Ammon's horn (tissue), 1 donor: ENCODE data around the gene ERFE.

Experiments
- DNase-seq: peaks from one replicate; pipeline ENCODE4 v3.0.0-alpha.2; 2016; ENCODE audit warnings: low spot score

Gene ERFE

DNA sequence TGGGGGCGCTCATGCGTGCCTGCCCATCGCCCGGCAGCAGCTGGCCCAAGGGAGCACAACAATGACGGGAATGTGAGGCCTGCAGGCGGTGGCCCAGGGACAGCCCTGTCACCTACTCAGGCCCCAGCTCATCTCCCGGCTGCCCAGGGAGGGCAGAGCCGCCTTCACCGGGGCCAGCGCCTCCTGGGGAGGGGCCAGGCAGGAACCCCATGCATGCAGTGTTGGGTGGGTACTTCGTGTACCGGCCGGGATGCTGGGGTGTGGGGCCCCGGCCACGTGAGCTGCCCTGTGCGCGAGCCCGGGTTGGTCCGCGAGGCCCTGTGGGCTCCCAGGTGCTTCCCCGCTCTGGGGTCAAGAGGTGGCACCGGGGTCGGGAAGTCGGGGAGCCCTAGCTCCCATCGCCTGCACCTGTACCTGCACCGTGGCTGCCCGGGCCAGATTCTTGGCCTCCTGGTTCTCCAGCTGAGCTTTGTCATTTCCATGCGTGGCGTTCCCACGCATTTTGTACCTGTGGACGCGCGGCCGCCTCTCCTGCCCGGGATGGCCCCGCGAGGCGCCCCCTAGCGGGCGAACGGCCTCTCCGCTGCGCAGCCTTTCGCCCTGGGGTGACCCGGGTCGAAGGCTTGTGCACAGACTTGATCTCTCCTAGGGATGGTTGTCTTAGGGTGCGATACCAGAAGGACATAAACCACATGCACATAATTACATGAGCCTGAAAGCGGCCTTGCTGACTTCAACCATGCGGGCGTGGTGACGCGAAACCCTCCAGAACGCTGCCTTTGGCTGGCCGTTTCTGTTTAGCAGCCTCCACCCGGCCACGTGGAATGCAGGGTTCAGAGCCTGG lies 19.4 kb upstream of the ERFE start:
- DNase-seq = no peak

DNA sequence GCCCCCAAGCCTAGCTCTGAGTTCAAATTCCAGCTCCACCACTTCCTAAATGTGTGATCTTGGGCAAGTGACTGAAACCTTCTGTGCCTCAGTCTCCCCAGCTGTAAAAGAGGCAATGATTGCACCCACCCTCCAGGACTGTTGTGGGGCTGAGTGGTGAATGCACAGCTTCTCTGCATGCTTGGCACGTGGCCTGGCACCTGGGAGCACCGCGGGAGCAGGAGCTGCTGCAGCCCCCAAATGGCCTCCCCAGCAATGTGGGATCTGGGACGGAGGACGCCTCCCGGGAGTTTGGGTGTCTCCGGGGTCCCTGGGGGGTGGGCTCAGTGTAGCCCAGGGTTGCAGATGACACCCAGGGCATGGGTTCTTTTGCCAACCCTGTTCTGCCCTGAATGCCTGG lies 18.7 kb upstream of the ERFE start:
- DNase-seq = no peak

GRCh38 chr2:238140721-238141540 lies 17.8 kb upstream of the ERFE start:
- DNase-seq = no peak

- DNase-seq = no peak
These were observed 17.0 kb upstream of the ERFE start for GRCh38 chr2:238141541-238142318.

DNA sequence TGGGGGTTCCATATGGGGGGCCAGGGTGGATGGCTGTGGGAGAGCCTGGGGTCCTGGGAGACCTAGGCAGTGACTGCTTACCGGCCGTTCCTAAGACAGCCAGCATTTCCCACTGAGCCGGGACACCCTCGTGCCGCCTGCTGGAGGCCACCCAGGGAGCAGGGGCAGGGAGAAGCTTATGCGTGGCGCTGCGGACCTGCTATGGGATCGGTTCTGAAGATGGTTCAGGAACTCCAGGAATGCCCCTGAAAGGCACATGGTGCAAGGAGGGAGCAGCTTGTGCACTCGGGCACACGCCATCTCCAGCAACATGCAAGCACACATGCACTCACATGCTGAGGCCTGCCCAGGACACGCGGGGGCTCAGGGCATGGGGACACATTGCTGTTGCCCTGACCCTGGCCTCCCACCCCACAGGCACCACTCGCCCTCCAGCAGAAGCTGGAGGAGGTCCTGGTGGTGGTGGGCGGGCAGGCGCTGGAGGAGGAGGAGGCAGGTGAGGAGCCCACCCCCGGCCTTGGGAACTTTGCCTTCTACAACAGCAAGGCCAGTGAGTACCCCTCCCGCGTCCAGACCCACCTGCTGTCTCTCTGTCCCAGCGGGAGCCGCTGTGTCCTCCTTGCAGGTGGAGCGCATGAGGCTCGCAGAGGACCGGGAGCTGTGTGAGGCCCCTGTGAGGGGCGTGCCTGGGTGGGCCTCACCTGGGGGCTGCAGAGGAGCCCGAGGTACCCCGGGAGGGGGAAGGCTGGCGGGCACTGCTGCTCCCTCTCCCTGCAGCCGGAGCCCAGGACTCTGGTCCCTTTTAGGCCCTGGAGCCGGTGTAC lies 16.2 kb upstream of the ERFE start:
- no peak for DNase-seq

- DNase-seq = no peak
These were observed 15.4 kb upstream of the ERFE start for GRCh38 chr2:238143239-238143951.

DNA sequence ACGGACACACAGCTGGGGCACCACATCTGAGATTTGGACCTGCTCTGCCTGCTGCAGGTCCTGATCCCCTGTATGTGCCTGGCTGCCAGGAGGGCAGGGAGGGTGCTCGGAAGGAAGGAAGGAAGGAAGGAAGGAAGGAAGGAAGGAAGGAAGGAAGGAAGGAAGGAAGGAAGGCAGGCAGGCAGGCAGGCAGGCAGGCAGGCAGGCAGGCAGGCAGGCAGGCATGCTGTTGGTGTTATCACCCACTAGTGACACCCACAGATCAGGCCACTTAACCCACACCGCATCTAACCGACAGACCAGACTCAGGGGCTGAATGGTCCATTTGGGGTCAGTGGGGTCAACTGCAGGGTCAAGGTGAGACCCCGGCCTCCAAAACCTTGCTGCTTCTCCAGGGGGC lies 14.5 kb upstream of the ERFE start:
- DNase-seq = no peak

DNA sequence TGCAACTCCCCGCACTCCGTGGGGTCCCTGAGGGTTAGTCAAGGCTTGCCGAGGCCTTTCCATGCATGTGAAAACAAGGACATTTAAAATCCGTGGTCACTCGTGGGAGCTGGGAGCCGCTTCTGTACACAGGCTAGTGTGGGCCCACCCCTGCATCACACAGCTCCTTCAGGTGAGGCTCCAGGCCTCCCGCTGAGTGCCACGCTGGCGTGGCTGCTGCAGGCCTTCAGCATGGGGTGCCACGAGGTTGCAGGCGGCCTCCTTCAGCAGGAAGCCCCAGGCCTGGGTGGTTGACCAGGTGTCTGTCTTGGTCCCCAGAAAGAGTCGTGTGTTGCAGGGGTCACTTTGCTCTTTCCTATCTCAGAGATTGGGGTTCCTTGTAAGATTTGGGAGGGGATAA lies 13.7 kb upstream of the ERFE start:
- DNase-seq = no peak

DNA sequence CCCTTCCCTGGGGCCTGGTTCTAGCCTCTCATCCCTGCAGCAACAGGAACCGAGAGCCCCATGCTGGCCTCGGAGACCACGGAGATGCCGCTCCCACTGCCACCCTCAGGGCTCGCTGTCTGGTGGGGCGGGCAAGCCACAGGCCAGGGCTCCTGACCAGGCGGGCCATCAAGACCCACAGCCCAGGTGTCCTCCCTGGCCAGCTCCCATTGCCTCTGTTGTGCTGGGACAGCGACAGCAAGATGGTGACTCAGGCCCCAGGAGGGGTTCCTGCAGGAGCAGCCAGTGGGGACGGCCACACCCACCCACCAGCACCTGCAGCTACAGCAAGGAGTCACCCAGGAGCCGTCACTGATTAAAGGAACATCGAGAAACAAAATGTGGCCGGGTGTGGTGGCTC lies 12.9 kb upstream of the ERFE start:
- DNase-seq = no peak

DNA sequence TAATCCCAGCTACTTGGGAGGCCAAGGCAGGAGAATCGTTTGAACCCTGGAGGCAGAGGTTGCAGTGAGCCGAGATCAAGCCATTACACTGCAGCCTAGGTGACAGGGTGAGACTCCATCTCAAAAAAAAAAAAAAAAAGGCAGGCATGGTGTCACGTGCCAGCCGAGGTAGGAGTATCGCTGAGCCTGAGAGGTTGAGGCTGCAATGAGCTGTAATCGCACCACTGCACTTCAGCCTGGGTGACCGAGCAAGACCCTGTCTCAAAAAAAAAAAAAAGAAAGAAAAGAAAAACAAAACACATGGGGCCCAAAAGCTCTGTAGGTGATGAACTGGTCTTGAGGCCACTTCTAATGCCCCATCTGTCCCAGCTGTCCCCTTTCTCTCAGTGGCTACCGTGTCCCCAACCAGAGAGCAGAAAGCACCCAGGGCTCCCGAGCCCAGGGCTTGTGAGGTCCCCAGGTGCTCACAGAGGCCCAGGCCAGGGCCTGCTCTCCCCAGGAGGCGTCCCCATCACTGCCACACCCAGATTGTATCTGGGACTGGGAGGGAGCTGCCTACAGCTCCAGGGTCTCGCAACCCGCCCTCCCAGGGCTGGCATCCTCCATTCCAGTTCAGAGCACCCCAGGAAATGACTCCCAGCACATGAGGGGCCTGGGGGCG lies 11.8 kb upstream of the ERFE start:
- DNase-seq = no peak

- DNase-seq = no peak
These were observed 9.8 kb upstream of the ERFE start for GRCh38 chr2:238148981-238149380.

GRCh38 chr2:238149841-238150572 lies 8.8 kb upstream of the ERFE start:
- no peak for DNase-seq

DNA sequence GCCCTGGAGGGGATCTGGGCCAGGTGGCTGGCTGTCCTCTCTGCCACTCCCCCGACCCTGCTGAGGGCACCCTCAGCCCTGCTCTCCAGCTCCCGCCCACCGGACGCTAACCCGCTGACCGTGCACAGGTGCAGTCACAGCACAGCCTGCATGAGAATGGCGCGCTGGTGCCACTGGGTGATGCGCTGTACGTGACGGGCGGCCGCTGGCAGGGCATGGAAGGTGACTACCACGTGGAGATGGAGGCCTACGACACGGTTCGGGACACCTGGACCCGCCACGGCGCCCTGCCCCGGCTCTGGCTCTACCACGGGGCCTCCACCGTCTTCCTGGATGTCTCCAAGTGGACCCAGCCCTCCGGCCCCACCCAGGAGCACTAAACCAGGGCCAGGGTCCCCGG lies 8.1 kb upstream of the ERFE start:
- no peak for DNase-seq

DNA sequence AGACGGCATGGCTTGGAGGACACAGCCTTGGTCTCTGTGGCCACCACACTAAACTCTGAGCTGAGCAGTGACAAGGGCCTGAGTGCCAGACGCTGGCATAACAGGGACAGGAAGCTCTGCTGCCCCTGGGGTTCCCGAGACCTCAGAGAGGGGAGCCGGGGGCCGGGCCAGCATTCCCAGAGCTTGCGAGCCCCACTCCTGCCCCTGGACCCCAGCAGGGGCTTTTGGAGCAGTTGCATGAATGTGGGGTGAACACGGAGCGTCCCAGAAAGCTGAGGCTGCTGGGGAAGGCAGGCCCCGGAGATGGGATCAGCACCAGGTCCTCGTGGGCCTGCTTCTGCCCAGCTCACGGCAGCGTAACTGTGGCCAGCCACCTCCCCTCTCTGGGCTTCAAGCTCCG lies 7.6 kb upstream of the ERFE start:
- no peak for DNase-seq

DNA sequence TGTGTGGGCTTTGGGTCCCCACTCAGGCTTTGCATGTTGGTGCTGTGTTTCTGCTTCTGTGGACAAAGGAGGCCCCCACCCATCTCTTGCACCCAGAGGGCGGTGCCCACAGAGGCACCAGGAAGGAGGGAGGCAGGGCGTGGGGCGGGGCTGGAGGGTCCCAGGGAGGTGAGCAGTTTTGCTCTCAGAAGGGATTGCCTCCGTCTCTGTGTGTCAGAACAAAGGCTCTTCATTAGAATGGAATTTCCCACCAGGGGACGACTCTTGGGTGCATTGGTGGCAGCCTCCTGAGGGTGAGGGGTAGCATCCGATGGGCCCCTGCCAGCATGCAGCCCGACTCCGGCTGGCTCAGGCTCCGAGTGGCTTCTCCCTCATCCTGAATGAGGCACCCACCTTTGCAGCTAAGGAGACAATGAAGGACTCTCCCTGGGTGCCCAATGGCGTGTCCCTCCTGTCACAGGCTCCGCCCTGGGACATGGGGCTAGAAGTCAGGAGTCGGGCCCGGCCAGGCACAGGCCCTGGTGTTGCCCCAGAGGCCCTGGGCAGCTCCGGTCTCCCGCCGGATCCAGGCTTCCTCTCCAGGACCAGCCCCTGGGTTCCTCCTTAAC lies 7.0 kb upstream of the ERFE start:
- no peak for DNase-seq

GRCh38 chr2:238152771-238153688 lies 5.7 kb upstream of the ERFE start:
- no peak for DNase-seq

DNA sequence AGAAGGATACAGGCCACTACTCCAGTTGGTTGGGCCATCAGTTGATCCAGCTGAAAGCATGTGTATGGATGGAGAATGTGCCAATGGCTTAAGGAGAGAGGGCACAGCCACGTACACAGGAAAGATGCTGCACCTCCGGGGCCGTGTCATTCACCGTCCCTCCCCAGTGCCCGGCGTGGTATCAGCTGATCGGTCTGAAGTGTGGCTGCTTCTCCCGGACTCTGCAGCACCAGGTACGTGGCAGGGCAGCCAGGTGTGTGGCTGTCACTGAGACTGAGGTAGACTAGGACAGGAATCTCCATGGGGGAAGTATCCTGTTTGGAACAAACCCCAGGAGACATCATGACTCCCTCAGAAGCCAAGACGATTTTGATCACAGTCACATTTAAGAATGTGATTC lies 4.2 kb upstream of the ERFE start:
- no peak for DNase-seq

DNA sequence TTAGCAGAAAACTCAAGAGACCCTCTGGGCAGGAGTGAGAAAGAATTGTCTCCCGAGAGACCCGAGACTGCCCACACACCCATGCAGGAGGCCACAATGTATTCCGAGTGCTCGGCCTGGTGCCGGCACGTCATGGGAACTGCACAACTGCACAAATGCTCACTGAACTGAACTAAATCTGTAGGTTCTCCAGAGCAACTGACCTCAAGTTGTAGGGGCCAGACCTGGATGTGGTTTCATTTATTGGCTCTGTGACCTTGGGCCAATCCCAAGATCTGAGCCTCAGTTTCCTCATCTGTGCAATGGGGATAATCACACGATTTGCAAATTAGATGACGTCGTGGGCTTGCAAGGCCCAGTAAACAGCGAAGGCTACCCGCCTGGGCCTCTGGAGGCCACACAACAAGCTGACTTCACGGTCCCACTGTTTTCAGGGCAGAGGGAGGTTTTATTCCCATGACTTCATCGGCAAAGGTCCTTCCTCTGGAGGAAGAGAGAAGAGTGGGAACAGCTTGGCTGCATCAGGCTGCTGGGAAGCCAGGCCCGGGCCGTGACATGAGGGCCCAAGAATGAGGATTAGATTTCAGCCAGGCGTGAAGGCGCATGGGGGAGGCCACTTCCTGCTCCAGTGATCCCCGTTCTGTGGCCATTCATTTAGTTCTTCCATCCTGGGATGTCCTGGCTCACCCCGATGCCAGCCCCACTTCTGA lies 3.6 kb upstream of the ERFE start:
- no peak for DNase-seq
